ENCODE measurements around the gene ZBTB33.

Gene ZBTB33

GRCh38 chrX:120306630-120307029 is 56.0 kb downstream of the ZBTB33 start:
- no peak overlapping the region for H3K27ac ChIP-seq
- TF ChIP-seq CTCF (conservative IDR thresholded peaks at IDR 0.05) (no peak), ZFX (IDR thresholded peaks at IDR 0.05) (no peak)

Data from C4-2B (cell line).